Measurements from ENCODE around the gene IFI16. TPM values are rescaled to one million over a fixed set of nuclear protein-coding genes. Genes with fewer than 3 reads are reported as not detected.
"Not testable (repeated sequence)": the region's sequence is repeated elsewhere in the genome, so short reads cannot be mapped to it uniquely, and the experiment has no call there.

IFI16 gene
- total RNA-seq, 2 donors from 2014 or later = 31.1 to 41.2 TPM

DNA sequence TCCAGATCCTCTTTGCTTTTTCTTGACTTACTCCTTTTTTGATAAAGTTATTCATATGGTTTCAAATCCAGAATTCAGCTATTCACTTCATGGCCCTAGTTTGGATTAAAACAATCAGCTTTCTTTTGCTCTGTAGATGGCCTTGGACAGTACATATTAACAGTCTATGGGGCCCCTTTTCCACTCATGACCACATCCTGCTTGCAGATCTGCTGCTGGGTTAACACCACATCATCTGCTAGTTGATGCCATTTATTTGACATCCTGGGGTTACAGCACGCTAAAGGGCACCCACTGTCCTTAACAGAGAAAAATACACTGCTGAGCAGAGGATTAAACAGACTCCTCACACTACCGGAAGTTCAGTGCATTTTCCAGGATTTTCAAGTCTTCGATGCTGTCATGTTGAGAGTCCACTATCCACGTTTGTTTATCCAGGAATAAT lies 941 bp upstream of the IFI16 start:
- DNase-seq (ENCODE audit: low spot score) = no peak
- peaks cover 0 to 29% of the 10 kb centered on the region in 2 donors for H3K4me1 ChIP-seq
- H3K9me3 ChIP-seq = no peaks in the 10 kb centered on the region
- no peak overlapping the region for H3K4me3 ChIP-seq
- peak overlapping the region; percentile 85 for H3K27ac ChIP-seq
- TF ChIP-seq, protein P1, sequence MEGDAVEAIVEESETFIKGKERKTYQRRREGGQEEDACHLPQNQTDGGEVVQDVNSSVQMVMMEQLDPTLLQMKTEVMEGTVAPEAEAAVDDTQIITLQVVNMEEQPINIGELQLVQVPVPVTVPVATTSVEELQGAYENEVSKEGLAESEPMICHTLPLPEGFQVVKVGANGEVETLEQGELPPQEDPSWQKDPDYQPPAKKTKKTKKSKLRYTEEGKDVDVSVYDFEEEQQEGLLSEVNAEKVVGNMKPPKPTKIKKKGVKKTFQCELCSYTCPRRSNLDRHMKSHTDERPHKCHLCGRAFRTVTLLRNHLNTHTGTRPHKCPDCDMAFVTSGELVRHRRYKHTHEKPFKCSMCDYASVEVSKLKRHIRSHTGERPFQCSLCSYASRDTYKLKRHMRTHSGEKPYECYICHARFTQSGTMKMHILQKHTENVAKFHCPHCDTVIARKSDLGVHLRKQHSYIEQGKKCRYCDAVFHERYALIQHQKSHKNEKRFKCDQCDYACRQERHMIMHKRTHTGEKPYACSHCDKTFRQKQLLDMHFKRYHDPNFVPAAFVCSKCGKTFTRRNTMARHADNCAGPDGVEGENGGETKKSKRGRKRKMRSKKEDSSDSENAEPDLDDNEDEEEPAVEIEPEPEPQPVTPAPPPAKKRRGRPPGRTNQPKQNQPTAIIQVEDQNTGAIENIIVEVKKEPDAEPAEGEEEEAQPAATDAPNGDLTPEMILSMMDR (IDR thresholded peaks at IDR 0.05) = no peak
- H3K36me3 ChIP-seq = no peaks in the 10 kb centered on the region
- H3K27me3 ChIP-seq = no peaks in the 10 kb centered on the region

GRCh38 chr1:159009287-159009686 lies 420 bp upstream of the IFI16 start:
- H3K4me1 ChIP-seq = peaks cover 0 to 34% of the 10 kb centered on the region in 2 donors
- no peaks in the 10 kb centered on the region for H3K27me3 ChIP-seq
- H3K36me3 ChIP-seq = no peaks in the 10 kb centered on the region
- TF ChIP-seq, protein P1 (IDR thresholded peaks at IDR 0.05) = no peak
- no peaks in the 10 kb centered on the region for H3K9me3 ChIP-seq
- H3K27ac ChIP-seq = peak overlapping the region; percentile 85
- H3K4me3 ChIP-seq = peak overlapping the region; percentile 46 to 54
- no peak for DNase-seq (ENCODE audit: low spot score)

GRCh38 chr1:159010391-159010790 lies 684 bp downstream of the IFI16 start:
- H3K27me3 ChIP-seq = no peaks in the 10 kb centered on the region
- peaks cover 0 to 36% of the 10 kb centered on the region in 2 donors for H3K4me1 ChIP-seq
- DNase-seq (ENCODE audit: low spot score) = no peak
- H3K4me3 ChIP-seq = peak overlapping the region; percentile 46 to 54
- TF ChIP-seq, protein P1 (IDR thresholded peaks at IDR 0.05) = no peak
- H3K9me3 ChIP-seq = no peaks in the 10 kb centered on the region
- peak overlapping the region; percentile 85 for H3K27ac ChIP-seq
- no peaks in the 10 kb centered on the region for H3K36me3 ChIP-seq

DNA sequence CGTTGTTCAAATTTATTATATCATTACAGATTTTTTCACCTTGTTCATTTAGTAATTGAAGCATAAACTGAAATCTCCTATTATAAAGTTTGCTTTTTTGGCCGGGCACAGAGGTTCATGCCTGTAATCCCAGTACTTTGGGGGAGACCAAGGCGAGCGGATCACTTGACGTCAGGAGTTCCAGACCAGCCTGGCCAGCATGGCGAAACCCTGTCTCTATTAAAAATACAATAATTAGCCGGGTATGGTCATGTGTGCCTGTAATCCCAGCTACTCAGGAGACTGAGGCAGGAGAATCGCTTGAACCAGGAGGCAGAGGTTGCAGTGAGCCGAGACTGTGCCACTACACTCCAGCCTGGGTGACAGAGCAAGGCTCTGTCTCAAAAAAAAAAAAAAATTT lies 1.3 kb downstream of the IFI16 start:
- H3K4me3 ChIP-seq = peak overlapping the region; percentile 46 to 54
- DNase-seq (ENCODE audit: low spot score); H3K36me3 ChIP-seq; H3K9me3 ChIP-seq; H3K27me3 ChIP-seq: not testable (repeated sequence)
- H3K27ac ChIP-seq = peak overlapping the region; percentile 85
- H3K4me1 ChIP-seq = peaks cover 0 to 36% of the 10 kb centered on the region in 2 donors

GRCh38 chr1:159011751-159012150 lies 2.0 kb downstream of the IFI16 start:
- peaks cover 10% of the 10 kb centered on the region for H3K36me3 ChIP-seq
- no peaks in the 10 kb centered on the region for H3K9me3 ChIP-seq
- H3K4me1 ChIP-seq = peaks cover 0 to 36% of the 10 kb centered on the region in 2 donors
- H3K27me3 ChIP-seq = no peaks in the 10 kb centered on the region
- H3K4me3 ChIP-seq = peak overlapping the region; percentile 46 to 54
- H3K27ac ChIP-seq = peak overlapping the region; percentile 54 to 85
- TF ChIP-seq, protein P1 (IDR thresholded peaks at IDR 0.05) = no peak
- no peak for DNase-seq (ENCODE audit: low spot score)

DNA sequence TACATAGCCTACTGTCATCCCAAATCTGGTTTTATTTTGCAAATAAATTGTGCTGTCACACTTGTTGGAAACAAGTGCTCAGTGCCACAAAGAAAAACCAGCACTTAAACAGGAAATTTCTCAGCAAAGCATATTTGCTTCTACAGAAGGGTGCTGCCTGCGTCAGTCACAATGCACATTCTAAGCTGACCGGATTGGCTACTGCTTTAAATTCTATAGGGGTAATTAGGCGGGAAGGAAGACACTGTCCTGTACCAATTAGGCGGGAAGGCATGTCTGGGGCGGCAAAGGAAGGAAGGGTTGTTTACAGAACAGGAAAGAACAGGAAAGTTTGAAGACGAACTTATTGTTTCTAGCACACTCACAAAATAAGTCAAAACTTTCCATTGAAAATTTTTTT lies 2.8 kb downstream of the IFI16 start:
- H3K27ac ChIP-seq = peak overlapping the region; percentile 54 to 85
- peaks cover 0 to 38% of the 10 kb centered on the region in 2 donors for H3K4me1 ChIP-seq
- H3K4me3 ChIP-seq = peak overlapping the region; percentile 46 to 54
- TF ChIP-seq, protein P1 (IDR thresholded peaks at IDR 0.05) = no peak
- H3K36me3 ChIP-seq = peaks cover 16% of the 10 kb centered on the region
- no peaks in the 10 kb centered on the region for H3K27me3 ChIP-seq
- no peak for DNase-seq (ENCODE audit: low spot score)
- no peaks in the 10 kb centered on the region for H3K9me3 ChIP-seq

Data from right atrium auricular region (tissue), 2 donors.